ENCODE measurements around the gene KRTAP10-9.
"Not testable (repeated sequence)": the region's sequence is repeated elsewhere in the genome, so short reads cannot be mapped to it uniquely, and the experiment has no call there.

Gene KRTAP10-9

DNA sequence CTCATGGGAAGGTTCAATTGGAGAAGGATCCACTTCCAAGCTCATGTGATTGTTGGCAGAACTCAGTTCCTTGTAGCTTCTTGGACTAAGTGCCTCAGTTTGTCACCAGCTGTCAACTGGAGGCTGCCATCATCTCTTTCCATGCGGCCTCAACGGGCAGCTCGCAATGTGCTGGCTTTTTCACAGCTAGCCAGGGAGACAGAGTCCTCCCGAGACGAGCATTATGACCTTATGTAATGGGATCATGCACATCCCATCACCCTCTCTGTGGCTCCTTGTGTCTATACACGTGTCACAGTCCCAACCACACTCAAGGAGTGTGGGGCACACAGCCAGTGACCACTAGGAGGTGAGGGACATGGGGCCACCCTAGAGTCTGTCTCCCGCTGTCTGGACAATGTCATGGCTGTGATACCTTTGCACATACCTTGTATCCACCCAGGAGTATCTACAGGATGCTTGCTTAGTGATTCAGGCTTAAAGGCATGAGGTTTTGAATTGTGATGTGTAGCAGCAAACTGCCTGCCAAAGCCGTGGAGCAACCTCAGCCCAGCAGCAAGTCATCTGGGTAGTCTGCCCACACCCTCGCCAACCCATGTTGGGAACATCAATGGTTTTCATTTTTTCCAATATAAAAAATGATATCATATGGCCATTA lies 30.7 kb upstream of the KRTAP10-9 start:
- DNase-seq: no peak

DNA sequence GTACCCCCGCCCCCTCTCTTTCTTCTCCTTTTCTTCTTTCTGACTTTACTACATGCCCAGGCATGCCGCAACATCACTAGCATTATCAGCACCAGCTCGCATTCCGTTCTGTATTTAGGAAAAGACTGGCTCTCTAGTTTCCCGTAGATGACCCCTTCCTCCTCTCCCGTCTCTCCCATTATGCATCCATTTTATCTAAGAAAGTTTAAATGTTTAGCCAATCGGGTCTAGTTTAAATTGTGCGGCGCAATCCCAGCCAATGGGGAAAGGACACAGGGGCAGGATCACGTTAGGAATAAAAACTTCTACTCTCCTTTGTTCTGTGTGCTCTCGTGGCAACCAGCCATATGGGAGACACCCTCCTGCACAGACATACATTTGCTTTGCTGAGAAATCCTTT lies 28.8 kb upstream of the KRTAP10-9 start:
- no peak for DNase-seq

DNA sequence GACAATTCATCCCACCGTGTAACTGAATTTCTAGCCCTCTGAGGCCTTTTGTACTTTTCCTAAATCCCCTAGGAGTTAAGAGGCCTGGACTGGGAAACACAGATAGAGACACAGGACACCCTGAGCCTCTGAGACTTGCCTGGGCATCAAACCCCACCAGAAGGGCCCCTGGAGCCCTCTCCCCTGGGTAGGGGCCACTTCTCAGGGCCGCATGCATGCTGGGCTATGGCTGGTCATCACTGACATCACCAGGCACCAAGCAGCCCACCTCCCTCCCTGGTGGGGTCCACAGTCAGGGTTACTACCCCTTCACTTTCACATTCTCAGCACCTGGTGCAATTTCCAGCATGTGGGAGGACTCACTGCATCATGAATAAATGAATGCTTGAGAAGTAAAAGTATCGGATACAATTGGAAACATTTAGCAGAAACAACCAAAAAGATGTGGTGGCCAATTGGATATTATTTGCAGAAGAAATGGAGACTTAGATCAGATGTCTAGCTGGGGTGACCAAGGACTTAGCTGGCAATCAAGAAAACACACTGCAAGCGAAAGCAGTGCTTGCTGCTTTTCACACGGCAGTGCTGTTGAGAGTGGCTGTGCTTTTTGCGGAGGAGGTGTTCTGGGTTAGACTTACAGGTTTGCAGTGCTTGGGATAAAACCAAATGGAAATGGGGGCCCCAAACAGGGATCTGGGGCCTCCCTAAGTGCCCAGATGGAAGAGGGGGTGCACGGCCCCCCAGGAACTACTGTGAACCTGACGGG lies 27.4 kb upstream of the KRTAP10-9 start:
- no peak for DNase-seq

DNA sequence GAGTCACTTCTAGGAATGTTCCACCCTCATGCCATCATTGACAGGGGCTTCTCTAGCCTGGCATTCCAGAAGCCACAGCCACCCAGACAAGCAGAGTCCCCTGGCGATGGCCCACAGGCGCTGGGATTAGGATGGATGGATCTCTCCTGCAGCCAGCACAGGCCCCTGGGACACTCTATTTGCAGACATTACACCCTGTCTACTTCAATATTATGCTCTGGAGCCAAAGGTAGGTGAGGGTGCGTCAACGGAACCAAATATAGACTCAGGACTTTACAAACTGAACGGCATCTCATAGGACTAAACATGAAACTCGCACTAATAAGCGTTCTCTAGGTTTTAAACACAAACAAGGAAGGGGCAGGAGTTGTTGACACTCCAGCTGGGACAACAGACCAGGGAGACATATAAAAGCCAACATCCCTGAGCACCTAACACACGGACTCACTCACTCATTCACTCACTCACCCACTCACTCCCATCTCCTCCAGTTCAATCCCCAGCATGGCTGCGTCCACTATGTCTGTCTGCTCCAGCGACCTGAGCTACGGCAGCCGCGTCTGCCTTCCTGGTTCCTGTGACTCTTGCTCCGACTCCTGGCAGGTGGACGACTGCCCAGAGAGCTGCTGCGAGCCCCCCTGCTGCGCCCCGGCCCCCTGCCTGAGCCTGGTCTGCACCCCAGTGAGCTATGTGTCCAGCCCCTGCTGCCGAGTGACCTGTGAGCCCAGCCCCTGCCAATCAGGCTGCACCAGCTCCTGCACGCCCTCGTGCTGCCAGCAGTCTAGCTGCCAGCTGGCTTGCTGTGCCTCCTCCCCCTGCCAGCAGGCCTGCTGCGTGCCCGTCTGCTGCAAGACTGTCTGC lies 26.5 kb upstream of the KRTAP10-9 start, which contains the start of gene KRTAP10-7:
Gene KRTAP10-7 (plus strand): TSS at position 480 of the 861 bp plus-strand sequence. CDS start 25 bp downstream, at position 505.
- DNase-seq: not testable (repeated sequence)

DNA sequence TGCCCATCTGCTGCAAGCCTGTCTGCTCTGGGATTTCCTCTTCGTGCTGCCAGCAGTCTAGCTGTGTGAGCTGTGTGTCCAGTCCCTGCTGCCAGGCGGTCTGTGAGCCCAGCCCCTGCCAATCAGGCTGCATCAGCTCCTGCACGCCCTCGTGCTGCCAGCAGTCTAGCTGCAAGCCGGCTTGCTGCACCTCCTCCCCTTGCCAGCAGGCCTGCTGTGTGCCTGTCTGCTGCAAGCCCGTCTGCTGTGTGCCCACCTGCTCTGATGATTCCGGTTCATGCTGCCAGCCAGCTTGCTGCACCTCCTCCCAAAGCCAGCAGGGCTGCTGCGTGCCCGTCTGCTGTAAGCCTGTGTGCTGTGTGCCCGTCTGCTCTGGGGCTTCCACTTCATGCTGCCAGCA lies 25.8 kb upstream of the KRTAP10-9 start:
- not testable (repeated sequence) for DNase-seq

DNA sequence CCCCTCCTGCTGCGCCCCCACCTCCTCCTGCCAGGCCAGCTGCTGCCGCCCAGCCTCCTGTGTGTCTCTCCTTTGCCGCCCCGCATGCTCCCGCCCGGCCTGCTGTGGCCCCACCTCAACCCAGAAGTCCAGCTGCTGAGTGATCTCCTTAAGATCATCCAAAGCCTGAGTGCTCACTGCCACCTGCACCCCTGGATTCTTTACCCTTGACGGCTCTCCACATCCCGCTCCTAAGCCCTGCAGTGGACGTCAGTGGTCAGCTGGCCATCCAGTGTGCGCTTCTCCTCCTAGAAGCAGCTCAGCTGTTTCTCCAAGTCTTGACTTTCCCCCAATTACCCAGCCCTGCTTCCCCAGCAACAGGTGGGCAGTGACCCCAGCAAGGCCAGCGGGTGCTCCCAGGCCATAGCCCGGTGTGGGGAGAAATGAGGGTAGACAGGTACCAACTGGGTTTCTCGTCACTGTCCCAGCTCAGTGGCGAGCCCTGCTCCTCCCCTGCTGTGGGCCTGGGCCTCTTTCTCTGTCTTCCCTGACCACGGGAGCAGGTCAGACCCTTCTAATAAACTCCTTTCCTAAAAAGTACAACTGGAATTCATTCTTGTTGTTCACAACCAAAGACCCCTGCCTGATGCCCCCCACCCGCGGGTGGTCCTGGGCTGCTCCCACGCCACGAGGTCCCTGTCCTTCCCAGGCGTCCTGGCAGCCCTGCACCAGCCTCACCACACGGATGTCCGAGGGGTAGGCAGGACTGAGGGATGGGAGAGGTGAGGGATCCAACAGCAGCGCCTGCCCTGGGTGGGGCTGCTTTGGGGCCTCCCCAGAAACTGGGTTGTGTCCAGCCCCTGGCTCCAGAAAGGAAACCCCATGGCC lies 25.1 kb upstream of the KRTAP10-9 start:
- DNase-seq: no peak

DNA sequence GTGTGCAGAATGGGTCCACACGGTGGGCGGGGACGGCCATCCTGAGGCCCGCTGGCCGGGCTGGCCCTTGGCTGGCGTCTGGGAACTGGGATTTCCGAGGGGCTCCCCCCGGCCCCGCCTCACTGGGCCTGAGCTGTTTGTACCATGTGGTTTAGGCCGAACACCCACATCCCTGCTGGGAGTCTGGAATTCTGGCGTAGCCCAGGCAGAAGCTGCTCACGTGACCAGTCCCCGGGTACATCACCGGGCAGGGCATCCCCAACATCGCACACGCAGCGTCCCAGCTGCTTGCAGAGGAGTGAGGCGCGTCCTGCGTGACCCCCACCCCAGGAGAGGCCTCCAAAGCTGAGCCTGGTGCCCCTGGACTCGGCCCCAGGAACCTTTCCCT lies 24.4 kb upstream of the KRTAP10-9 start:
- DNase-seq: no peak

DNA sequence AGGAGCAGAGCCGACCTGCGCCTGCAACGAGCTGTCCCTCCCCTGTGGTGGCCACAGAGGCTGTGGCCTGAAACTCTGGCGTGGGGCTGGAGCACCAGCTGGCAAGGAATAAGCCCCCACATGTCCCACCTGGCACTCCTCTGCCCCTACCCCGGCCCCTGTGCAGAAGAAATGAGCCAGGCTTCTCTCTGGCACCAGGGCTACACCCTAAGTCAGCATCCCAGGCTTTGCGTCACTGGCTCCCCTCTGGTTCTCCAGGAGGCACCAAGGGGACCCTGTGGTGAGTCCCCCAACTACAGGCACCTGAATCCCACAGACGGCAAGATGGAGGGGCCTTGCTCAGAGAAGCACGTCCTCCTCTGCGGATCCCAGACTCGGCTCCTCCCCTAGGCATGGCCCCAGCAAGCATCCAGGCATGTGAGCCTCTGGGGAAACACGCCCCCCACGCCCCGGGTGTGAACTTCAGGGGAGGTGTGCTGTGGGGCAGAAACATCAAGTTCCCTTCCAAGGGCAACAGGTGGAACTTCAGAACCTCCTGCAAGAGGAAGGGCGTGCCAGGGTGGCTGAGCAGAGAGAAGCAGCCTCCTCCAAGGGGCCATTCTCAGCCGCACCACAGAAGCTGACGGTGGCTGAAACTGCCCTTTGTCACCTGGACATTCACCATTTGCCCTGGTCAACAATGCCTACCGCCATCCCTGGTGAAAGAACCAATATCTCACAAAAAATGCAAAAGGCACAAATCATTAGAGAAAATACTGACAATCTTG lies 23.6 kb upstream of the KRTAP10-9 start:
- no peak for DNase-seq

DNA sequence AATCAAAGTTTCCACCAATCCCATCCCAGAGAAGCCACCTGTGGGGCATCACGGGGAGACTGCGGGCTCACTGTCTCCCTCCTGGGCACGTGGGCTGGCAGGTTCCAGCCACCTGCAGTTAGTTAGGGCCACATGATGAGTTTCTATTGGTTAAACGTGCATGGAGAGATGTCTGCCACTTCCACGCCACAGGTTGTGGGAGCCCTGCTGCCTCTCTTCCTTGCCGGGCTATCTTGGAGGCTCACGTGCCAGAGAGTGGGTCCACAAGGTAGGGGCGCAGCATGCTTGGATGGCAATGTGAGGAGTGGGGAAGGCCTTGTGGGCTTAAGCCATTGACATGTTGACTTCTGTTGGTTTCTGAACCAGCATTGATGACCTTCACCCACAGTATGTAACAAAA lies 23.0 kb upstream of the KRTAP10-9 start:
- no peak for DNase-seq

DNA sequence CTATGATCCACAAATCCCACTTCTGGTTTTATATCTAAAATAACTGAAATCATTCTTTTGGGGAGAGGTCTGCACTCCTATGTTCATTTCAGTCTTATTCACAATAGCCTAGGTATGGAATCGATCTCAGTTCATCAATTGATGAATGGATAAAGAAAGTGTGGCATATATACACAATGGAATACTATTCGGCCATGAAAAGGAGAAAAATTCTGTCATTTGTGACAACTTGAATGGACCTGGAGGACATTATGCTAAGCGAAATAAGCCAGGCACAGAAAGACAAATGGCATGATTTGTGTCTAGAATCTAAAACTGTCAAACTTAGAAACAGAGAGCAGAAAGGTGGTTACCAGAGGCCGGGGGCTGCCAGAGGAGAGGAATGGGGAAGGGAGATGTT lies 20.4 kb upstream of the KRTAP10-9 start:
- DNase-seq: no peak

DNA sequence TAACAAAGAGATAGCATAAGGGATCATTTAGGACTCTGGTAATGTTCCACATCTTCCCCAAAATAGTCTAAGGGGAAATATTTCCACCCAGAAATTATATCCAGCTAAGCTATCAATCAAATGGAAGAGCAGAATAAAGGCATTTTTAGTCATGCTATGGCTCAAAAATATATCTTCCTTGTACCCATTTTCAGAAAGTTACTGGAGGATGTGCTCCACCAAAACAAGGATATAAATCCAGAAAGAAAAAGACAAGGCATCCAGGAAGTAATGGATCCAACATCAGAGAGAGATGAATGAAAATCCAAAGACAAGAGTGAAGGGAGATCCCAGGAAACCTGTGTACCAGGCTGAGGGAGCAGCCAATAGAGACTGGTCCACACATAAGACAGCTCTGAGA lies 17.7 kb upstream of the KRTAP10-9 start:
- no peak for DNase-seq

DNA sequence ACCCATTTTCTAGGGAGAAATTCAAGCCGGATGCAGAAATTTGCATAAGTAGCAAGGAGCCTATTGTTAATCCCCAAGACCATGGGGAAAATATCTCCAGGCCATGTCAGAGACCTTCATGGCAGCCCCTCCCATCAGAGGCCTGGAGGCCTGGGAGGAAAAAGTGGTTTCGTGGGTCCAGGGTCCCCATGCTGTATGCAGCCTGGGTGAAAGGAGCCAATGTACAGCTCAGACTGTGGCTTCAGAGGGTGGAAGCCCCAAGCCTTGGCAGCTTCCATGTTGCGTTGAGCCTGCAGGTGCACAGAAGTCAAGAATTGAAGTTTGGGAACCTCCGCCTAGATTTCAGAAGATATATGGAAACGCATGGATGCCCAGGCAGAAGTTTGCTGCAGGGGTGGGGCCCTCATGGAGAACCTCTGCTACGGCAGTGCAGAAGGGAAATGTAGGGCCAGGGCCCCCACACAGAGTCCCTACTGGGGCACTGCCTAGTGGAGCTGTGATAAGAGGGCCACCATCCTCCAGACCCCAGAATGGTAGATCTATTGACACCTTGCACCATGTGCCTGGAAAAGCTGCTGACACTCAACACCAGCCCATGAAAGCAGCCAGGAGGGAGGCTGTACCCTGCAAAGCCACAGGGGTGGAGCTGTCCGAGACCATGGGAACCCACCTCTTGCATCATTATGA lies 16.6 kb upstream of the KRTAP10-9 start:
- DNase-seq: not testable (repeated sequence)

DNA sequence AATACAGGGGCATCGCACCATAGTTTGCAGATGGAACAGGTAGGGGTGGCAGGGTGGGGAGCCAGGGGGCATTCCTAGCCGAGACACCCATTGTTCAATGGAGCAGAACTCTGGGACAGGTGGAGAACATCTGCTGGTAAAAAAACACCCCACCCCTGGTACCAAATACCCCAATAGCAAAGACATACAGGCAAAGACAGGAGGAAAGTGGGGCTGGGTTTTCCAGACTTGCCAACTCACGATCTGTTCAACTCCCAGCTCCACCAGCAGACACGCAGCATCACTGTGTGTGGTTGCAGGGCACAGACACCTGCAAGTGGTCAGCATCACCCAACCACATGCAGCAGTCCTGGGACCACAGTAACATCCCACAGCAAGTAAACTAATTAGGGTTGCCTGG lies 15.3 kb upstream of the KRTAP10-9 start:
- no peak for DNase-seq

DNA sequence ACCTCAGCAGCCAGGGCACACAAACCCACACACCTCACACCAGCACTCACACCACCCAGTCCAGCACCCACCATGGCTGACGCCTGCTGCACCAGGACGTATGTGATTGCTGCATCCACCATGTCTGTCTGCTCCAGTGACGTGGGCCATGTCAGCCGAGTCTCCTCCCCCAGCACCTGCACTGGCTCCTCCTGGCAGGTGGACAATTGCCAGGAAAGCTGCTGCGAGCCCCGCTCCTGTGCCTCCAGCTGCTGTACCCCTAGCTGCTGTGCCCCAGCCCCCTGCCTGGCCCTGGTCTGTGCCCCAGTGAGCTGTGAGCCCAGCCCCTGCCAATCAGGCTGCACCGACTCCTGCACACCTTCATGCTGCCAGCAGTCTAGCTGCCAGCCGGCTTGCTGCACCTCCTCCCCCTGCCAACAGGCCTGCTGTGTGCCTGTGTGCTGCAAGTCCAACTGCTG lies 14.8 kb upstream of the KRTAP10-9 start, which contains the start of gene KRTAP10-8:
Gene KRTAP10-8 (plus strand): TSS at position 51 of the 458 bp plus-strand sequence. CDS start 22 bp downstream, at position 73.
- DNase-seq: no peak

DNA sequence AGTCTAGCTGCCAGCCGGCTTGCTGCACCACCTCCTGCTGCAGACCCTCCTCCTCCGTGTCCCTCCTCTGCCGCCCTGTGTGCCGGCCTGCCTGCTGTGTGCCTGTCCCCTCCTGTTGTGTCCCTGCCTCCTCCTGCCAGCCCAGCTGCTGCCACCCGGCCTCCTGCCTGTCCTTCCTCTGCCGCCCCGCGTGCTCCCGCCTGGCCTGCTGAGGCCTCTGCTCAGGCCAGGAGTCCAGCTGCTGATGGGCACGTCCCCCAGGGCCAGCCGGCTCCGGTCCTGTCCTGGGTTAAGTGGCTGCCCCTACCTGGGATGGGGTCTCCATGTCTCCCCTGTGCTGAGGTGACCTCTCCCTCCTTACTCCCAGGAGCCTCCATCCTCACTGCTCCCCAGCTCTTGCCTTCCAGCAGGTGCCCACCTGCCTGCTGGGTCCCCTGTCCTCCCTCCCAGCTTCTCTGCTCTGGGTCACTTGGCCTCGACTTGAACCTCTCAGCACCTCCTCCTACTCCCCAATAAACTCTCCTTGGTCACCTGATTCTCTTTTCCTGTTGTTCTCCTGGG lies 14.1 kb upstream of the KRTAP10-9 start:
- no peak for DNase-seq

DNA sequence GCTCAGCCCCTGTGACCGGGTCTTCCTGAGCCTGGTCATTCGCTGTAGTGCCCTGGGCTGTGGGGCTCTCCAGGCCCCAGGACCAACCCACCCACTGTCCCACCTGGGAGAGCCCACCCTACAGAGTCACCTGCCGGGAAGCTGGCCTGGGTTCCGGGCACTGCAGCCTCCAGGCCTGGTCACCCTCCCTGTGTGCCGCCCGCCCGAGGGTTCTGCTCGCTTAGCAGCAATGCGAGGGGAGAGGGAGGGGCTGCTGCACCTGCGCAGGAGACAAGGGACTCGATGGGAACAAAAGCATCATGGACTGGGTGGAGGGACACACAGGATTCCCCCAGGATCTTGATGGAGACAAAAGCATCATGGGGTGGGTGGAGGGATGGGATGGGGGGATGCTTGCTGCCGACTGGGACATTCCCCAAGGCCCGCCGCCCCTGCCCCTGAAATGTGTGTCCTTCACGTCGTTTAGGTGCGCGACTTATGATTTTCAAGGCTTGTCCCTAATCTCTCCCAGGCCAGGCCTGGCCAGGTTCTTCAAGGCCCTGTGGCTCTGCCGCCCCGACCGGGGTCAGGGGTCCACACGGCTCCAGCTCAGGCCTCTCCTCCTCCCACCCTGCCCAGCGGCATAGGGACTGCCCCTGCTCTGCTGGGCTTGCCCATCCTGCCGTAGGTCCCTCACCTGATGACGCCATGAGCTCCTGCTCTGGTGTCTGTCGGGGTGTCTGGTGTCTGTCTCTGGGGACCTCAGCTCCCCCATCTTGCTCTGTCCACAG lies 13.3 kb upstream of the KRTAP10-9 start:
- no peak for DNase-seq

DNA sequence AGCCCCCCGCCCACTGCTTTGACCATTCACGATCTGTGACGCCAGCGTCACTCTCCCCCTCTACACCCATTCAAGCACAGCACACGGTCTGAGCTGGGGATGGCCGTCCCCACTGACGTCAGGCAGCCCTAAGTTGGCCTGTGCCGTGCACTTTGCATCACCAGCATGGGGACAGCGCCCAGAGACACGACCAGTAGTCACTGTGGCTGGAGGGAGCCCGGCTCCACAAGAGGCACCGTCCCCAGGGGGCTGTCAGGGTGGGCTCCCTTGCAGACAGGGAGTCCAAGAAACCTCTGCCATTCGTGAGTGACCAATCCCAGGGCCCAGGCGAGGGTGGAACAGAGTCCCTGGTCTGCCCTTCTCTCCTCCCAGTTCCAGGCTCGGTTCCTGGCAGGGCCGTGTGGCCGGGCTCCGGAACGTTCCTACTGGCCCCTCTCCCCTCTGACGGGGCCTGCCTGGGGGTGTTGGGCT lies 12.7 kb upstream of the KRTAP10-9 start:
- DNase-seq: no peak

DNA sequence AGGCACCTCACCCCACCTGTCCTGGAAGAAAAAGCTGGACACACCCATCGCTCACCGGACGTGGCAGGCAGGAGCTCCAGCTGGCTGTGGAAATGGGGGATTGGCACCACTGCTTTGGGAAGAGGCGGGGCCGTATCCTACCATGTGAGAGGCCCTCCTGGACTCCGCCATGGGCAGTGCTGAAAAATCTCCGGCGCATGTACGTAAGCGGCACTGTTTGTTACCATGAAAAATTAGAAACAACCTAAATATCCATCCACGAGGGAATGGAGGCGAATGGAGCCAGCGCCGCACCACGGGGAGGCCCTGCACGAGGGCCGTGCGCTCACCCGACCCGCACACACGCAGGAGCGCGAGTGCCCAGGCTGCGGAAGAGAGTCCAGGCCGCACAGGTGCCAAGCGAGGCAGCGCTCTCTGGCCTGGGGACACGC lies 11.9 kb upstream of the KRTAP10-9 start:
- DNase-seq: no peak

DNA sequence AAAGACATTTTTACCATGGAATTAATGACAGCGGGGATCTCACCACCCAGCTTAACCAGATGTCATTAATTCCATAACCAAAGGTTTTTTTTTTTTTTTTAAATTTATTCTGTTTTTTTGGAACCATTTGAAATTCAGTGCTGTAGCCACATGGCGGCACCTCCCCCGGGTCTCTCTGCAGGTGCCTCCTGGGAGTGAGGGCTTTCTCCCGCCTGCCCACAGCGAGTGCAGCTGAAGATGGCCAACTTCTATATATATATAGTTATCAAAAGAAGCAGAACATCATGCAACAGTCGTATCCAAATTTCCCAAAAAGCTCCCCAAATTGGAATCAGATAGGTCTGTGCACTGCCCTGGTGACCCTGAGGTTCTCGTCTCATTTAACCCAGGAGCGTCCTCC lies 11.4 kb upstream of the KRTAP10-9 start:
- no peak for DNase-seq
